HG03442 (cell line): ENCODE measurements around the gene HSPA1A.
"Not testable (repeated sequence)": the region's sequence is repeated elsewhere in the genome, so short reads cannot be mapped to it uniquely, and the experiment has no call there.

Experiments used
- ATAC-seq: cut with Tn5 transposase; IDR thresholded peaks from one replicate; pipeline ENCODE4 v1.9.1; 2021; ENCODE audit warnings: mild to moderate bottlenecking, moderate library complexity; ENCODE audit not compliant: unreplicated experiment

HSPA1A gene

GRCh38 chr6:31862344-31863235 is 47.2 kb downstream of the HSPA1A start, which contains the start of gene NEU1:
TSS of gene NEU1 (minus strand) at chr6:31862821. CDS start at chr6:31862776, 45 bp downstream.
- peak; percentile 88 for ATAC-seq

GRCh38 chr6:31864123-31864562 is 48.8 kb downstream of the HSPA1A start:
- not testable (repeated sequence) for ATAC-seq

GRCh38 chr6:31864818-31865204 is 49.5 kb downstream of the HSPA1A start:
- no peak for ATAC-seq

GRCh38 chr6:31865205-31866118 is 50.1 kb downstream of the HSPA1A start:
- no peak for ATAC-seq
